OCI-LY3 (cell line): Measurements from ENCODE around the gene LYRM1.

ENCODE experiments used
- EZH2phosphoT487 ChIP-seq: fragments of 200-600 bp; shearing (Covaris generic); IDR thresholded peaks from 2 replicates; pipeline ENCODE4 v1.6.1; 2018; ENCODE audit warnings: antibody characterized with exemption, mixed run types, low read depth
- TF ChIP-seq, protein P1 (sequence below): fragments of 200-600, 300-600 bp; sonication (generic); IDR thresholded peaks from 2 replicates; pipeline ENCODE4 v1.5.1; 2014; ENCODE audit warnings: antibody characterized with exemption, low read length, low read depth

DNA sequence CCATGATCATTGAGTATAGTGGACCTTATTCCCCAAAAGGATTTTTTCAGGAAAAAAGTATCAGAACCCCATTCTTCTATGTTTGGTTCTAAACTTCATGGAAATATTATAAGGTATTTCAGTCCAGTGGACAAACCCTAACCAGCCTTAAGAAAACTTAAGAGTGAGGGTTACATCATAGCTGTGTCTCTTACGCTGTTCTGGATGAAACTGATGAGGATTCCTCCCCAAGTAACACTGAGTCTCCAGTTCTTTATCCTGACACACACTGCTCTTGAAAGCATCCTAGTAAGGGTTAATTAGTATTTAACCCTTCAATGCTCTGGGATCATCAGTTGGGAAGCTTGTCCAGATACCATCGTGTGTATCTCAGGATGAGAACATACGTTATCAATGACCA lies 5.0 kb downstream of the LYRM1 start:
- TF ChIP-seq, protein P1, sequence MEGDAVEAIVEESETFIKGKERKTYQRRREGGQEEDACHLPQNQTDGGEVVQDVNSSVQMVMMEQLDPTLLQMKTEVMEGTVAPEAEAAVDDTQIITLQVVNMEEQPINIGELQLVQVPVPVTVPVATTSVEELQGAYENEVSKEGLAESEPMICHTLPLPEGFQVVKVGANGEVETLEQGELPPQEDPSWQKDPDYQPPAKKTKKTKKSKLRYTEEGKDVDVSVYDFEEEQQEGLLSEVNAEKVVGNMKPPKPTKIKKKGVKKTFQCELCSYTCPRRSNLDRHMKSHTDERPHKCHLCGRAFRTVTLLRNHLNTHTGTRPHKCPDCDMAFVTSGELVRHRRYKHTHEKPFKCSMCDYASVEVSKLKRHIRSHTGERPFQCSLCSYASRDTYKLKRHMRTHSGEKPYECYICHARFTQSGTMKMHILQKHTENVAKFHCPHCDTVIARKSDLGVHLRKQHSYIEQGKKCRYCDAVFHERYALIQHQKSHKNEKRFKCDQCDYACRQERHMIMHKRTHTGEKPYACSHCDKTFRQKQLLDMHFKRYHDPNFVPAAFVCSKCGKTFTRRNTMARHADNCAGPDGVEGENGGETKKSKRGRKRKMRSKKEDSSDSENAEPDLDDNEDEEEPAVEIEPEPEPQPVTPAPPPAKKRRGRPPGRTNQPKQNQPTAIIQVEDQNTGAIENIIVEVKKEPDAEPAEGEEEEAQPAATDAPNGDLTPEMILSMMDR = no peak
- no peak for TF ChIP-seq EZH2phosphoT487
